H1 (cell line): ENCODE measurements around the gene ADAMTS17. TPM values are rescaled to one million over a fixed set of nuclear protein-coding genes. Genes with fewer than 3 reads are reported as not detected.

Experiments
- CTCF ChIA-PET: fragments of 300-600 bp; sonication (Branson Sonifier 250); formaldehyde crosslinking; loops from one replicate; lab custom pipeline; 2021; ENCODE audit not compliant: partially characterized antibody; lab: Charles Lee
- POLR2A ChIA-PET: fragments of 300-600 bp; sonication (Branson Sonifier 250); formaldehyde crosslinking; loops from one replicate; lab custom pipeline; 2021; ENCODE audit warnings: inconsistent platforms; ENCODE audit not compliant: partially characterized antibody; lab: Charles Lee
- DNase-seq, 2 experiments: peaks; one replicate each; pipeline versions ENCODE4 v3.0.0 to v3.0.0-alpha.2; 2010 to 2022; ENCODE audit warnings: low spot score in 2 of 2, low read depth in 1 of 2, mixed read lengths in 1 of 2
- FAIRE-seq: peaks from 2 replicates; lab custom pipeline; 2011; peaks lifted over from hg19 to GRCh38; lab: Jason Lieb, UNC
- H2AFZ ChIP-seq: 2 replicates; pipeline ENCODE4 v1.8.1; 2012; ENCODE audit warnings: low read length, inconsistent platforms
- H2AK5ac ChIP-seq: 2 replicates; pipeline ENCODE4 v1.6.1; 2013; ENCODE audit warnings: low read depth, low read length
- H2BK120ac ChIP-seq: replicated peaks from 2 replicates; pipeline ENCODE3; 2013; ENCODE audit warnings: low read depth, low read length, inconsistent platforms
- H2BK12ac ChIP-seq: 2 replicates; pipeline ENCODE4 v1.6.1; 2013; ENCODE audit warnings: low read depth, low read length
- H2BK15ac ChIP-seq: 2 replicates; pipeline ENCODE4 v1.6.1; 2013; ENCODE audit warnings: low read length
- H2BK20ac ChIP-seq: 2 replicates; pipeline ENCODE4 v1.6.1; 2013; ENCODE audit warnings: low read length
- H2BK5ac ChIP-seq: 2 replicates; pipeline ENCODE4 v1.6.1; 2013; ENCODE audit warnings: low read depth, low read length
- H3K14ac ChIP-seq: 2 replicates; pipeline ENCODE4 v1.6.1; 2013; ENCODE audit warnings: inconsistent platforms; ENCODE audit not compliant: insufficient read length
- H3K18ac ChIP-seq: 2 replicates; pipeline ENCODE4 v1.6.1; 2013; ENCODE audit warnings: low read length; ENCODE audit errors: extremely low read depth
- H3K23ac ChIP-seq: 2 replicates; pipeline ENCODE4 v1.6.1; 2013; ENCODE audit warnings: inconsistent platforms; ENCODE audit not compliant: insufficient read length
- H3K23me2 ChIP-seq: 2 replicates; pipeline ENCODE4 v1.6.1; 2013; ENCODE audit warnings: low read depth, low read length
- H3K27ac ChIP-seq: 2 replicates; pipeline ENCODE4 v1.6.1; 2011; ENCODE audit warnings: low read depth, low read length, inconsistent platforms
- H3K27me3 ChIP-seq, 4 experiments: replicated peaks in 1 of 4; 1 replicate in 1 of 4; 2 replicates in 3 of 4; pipeline versions ENCODE4 v1.6.1 to v1.8.1; 2011 to 2013; ENCODE audit warnings: low read length in 3 of 4, mild to moderate bottlenecking in 3 of 4, inconsistent platforms in 2 of 4, mixed read lengths in 2 of 4, moderate library complexity in 1 of 4; ENCODE audit not compliant: control insufficient read depth in 3 of 4, insufficient read depth in 3 of 4; ENCODE audit errors: extremely low read depth in 1 of 4
- H3K36me3 ChIP-seq, 4 experiments: 2 replicates each; pipeline versions ENCODE4 v1.6.1 to v1.8.1; 2011 to 2013; ENCODE audit warnings: mild to moderate bottlenecking in 4 of 4, low read length in 3 of 4, moderate library complexity in 2 of 4, control low read depth in 1 of 4, inconsistent platforms in 1 of 4; ENCODE audit not compliant: insufficient read depth in 4 of 4, control insufficient read depth in 2 of 4
- H3K4ac ChIP-seq: replicated peaks from 2 replicates; pipeline ENCODE3; 2013; ENCODE audit warnings: low read length, low read depth, mixed read lengths, inconsistent platforms; ENCODE audit not compliant: insufficient read length
- H3K4me1 ChIP-seq, 4 experiments: replicated peaks in 1 of 4; 1 replicate in 1 of 4; 2 replicates in 3 of 4; pipeline versions ENCODE4 v1.6.1 to v1.8.1; 2011 to 2013; ENCODE audit warnings: low read length in 3 of 4, inconsistent platforms in 2 of 4, mixed read lengths in 1 of 4; ENCODE audit not compliant: insufficient read depth in 4 of 4, control insufficient read depth in 3 of 4
- H3K4me2 ChIP-seq, 2 experiments: 2 replicates each; pipeline versions ENCODE4 v1.6.1 to v1.8.1; 2011 to 2013; ENCODE audit warnings: low read depth in 2 of 2, low read length in 2 of 2, control low read depth in 1 of 2, inconsistent platforms in 1 of 2, mild to moderate bottlenecking in 1 of 2; ENCODE audit not compliant: insufficient read depth in 1 of 2
- H3K4me3 ChIP-seq, 4 experiments: fragments of 200-600, 300-600 bp in 1 of 4; sonication (generic), shearing (Covaris generic), sonication (Bioruptor Twin) in 1 of 4; 2 replicates each; pipeline versions ENCODE4 v1.5.1 to v1.8.1; 2011 to 2016; ENCODE audit warnings: low read length in 4 of 4, low read depth in 3 of 4, control low read depth in 2 of 4, inconsistent platforms in 2 of 4, mild to moderate bottlenecking in 2 of 4, mixed read lengths in 1 of 4, moderate library complexity in 1 of 4; ENCODE audit not compliant: insufficient read depth in 2 of 4; ENCODE audit errors: extremely low read depth in 1 of 4
- H3K56ac ChIP-seq: replicated peaks from 2 replicates; pipeline ENCODE3; 2013; ENCODE audit warnings: low read depth, mild to moderate bottlenecking, mixed read lengths, low read length, inconsistent platforms; ENCODE audit not compliant: insufficient read length
- H3K79me1 ChIP-seq: 2 replicates; pipeline ENCODE4 v1.6.1; 2013; ENCODE audit warnings: low read depth, low read length, control low read depth
- H3K79me2 ChIP-seq, 2 experiments: 2 replicates each; pipeline versions ENCODE4 v1.6.1 to v1.8.1; 2012 to 2013; ENCODE audit warnings: low read length in 2 of 2, mild to moderate bottlenecking in 2 of 2, inconsistent platforms in 1 of 2; ENCODE audit not compliant: insufficient read depth in 2 of 2, control insufficient read depth in 1 of 2
- H3K9ac ChIP-seq, 4 experiments: replicated peaks in 1 of 4; 1 replicate in 1 of 4; 2 replicates in 3 of 4; pipeline versions ENCODE4 v1.6.1 to v1.8.1; 2011 to 2013; ENCODE audit warnings: low read depth in 3 of 4, low read length in 3 of 4, control low read depth in 2 of 4, mild to moderate bottlenecking in 2 of 4, moderate library complexity in 2 of 4, inconsistent platforms in 1 of 4; ENCODE audit errors: extremely low read depth in 1 of 4
- H3K9me3 ChIP-seq, 2 experiments: 2 replicates each; pipeline versions ENCODE4 v1.6.1 to v1.8.1; 2012 to 2013; ENCODE audit warnings: mild to moderate bottlenecking in 2 of 2, moderate library complexity in 2 of 2, control low read depth in 1 of 2, inconsistent platforms in 1 of 2, low read depth in 1 of 2, low read length in 1 of 2, mixed read lengths in 1 of 2; ENCODE audit not compliant: insufficient read depth in 2 of 2
- H4K20me1 ChIP-seq, 2 experiments: replicated peaks in 1 of 2; 2 replicates each; pipeline versions ENCODE3 to v1.8.1; 2011 to 2013; ENCODE audit warnings: inconsistent platforms in 2 of 2, low read length in 2 of 2, mild to moderate bottlenecking in 1 of 2; ENCODE audit not compliant: insufficient read depth in 2 of 2, control insufficient read depth in 1 of 2
- H4K5ac ChIP-seq: 2 replicates; pipeline ENCODE4 v1.6.1; 2013; ENCODE audit warnings: low read length, low read depth, mixed read lengths, inconsistent platforms; ENCODE audit not compliant: insufficient read length
- H4K8ac ChIP-seq: 2 replicates; pipeline ENCODE4 v1.8.0; 2013; ENCODE audit warnings: mild to moderate bottlenecking, moderate library complexity, low read length, inconsistent platforms; ENCODE audit not compliant: insufficient read depth; ENCODE audit errors: extremely low read depth
- H4K91ac ChIP-seq: replicated peaks from 2 replicates; pipeline ENCODE3; 2013; ENCODE audit warnings: low read length, mixed read lengths, inconsistent platforms; ENCODE audit not compliant: insufficient read length
- EGR1 ChIP-seq: IDR thresholded peaks from 2 replicates; pipeline ENCODE4 v1.6.1; 2011; ENCODE audit warnings: low read depth, low read length, borderline replicate concordance
- EZH2 ChIP-seq: fragments of 200-600 bp; sonication (generic); IDR thresholded peaks from 2 replicates; pipeline ENCODE4 v1.7.1; 2012; ENCODE audit warnings: low read depth, mild to moderate bottlenecking, moderate library complexity, low read length, inconsistent platforms; ENCODE audit not compliant: severe bottlenecking
- SP2 ChIP-seq: IDR thresholded peaks from 2 replicates; pipeline ENCODE4 v1.6.1; 2012; ENCODE audit warnings: mild to moderate bottlenecking, low read length, inconsistent platforms
- TEAD4 ChIP-seq: IDR thresholded peaks from 2 replicates; pipeline ENCODE4 v1.6.1; 2012; ENCODE audit warnings: low read depth, low read length, inconsistent platforms, mixed read lengths
- WGBS, 2 experiments: shearing (Covaris generic) in 1 of 2; methylation state at CpG; one replicate each; pipeline versions ENCODE4 v1.1.6 to v1.1.7; 2013 to 2015; ENCODE audit warnings: low lambda C conversion rate in 2 of 2, mixed read lengths in 2 of 2, inconsistent platforms in 1 of 2, low coverage in 1 of 2, missing lambda C conversion rate in 1 of 2; ENCODE audit not compliant: insufficient replicate concordance in 2 of 2, insufficient coverage in 1 of 2, insufficient read length in 1 of 2; ENCODE audit errors: extremely low coverage in 1 of 2, missing lambda C conversion rate in 1 of 2; 5-methylcytosine and 5-hydroxymethylcytosine counted together
- polyA plus RNA-seq, 7 experiments: library from polyadenylated mRNA; depleted of rRNA in 3 of 7; stranded (reverse) in 5 of 7; unstranded in 2 of 7; fragments of >200 nt in 5 of 7; fragments of 200-250 nt in 2 of 7; gene quantifications; 1 replicate in 5 of 7; 2 replicates in 1 of 7; 4 replicates in 1 of 7; pipeline versions ENCODE4 v1.2.1 to v1.2.3, GENCODE V29; 2011 to 2013; ENCODE audit warnings: missing spikeins in 2 of 7, mixed read lengths in 2 of 7
- total RNA-seq: library from RNA; stranded (reverse); fragmentation: NEBNext Ultra II Directional; extraction: Animal tissue kit (Norgen Biotek cat#: 25700); gene quantifications from 2 replicates; pipeline ENCODE4 v1.2.1, GENCODE V29; 2021

ADAMTS17 gene
- total and polyA plus RNA-seq, 2 of the 8 experiments (the other 6 are each of a cell fraction or from before 2014, with no cell fraction given): 0.51 to 1.7 TPM

GRCh38 chr15:100265641-100266035 is 76.1 kb downstream of the ADAMTS17 start:
- no peak overlapping the region for H3K27ac ChIP-seq
- TF ChIP-seq TEAD4 (no peak), SP2 (no peak), EGR1 (no peak), EZH2 (no peak)
- no peaks in the 10 kb centered on the region; a peak in 1 of 4 replicates for H3K9me3 ChIP-seq
- H3K27me3 ChIP-seq: no peaks in the 10 kb centered on the region
- DNase-seq (no peak), FAIRE-seq (no peak)
- no peak overlapping the region for H2AFZ ChIP-seq
- H4K8ac ChIP-seq: no peak overlapping the region
- H3K23me2 ChIP-seq: no peaks in the 10 kb centered on the region
- no peak overlapping the region for H3K4me3 ChIP-seq
- no peak overlapping the region for H3K23ac ChIP-seq
- ChIA-PET CTCF (no interaction called here), POLR2A (no interaction called here)
- WGBS, 2 experiments: 93% methylated on average over 2 of the region's 2 CpGs; no CpG with 5 or more reads in 1 of the 2 experiments
- H2AK5ac ChIP-seq: no peak overlapping the region
- H3K14ac ChIP-seq: no peak overlapping the region
- no peaks in the 10 kb centered on the region for H3K79me2 ChIP-seq
- no peak overlapping the region for H3K4ac ChIP-seq
- H3K4me2 ChIP-seq: no peak overlapping the region
- no peak overlapping the region for H2BK15ac ChIP-seq
- no peaks in the 10 kb centered on the region for H3K4me1 ChIP-seq
- no peak overlapping the region for H2BK120ac ChIP-seq
- no peaks in the 10 kb centered on the region for H4K20me1 ChIP-seq
- H2BK20ac ChIP-seq: no peak overlapping the region
- no peak overlapping the region for H2BK5ac ChIP-seq
- H3K18ac ChIP-seq: no peak overlapping the region
- H4K5ac ChIP-seq: no peak overlapping the region
- no peaks in the 10 kb centered on the region; the same call in 1 of the 2 replicates for H3K79me1 ChIP-seq
- H2BK12ac ChIP-seq: no peak overlapping the region
- H3K9ac ChIP-seq: no peak overlapping the region
- H3K56ac ChIP-seq: no peak overlapping the region
- H4K91ac ChIP-seq: no peak overlapping the region
- no peaks in the 10 kb centered on the region for H3K36me3 ChIP-seq
